Tibial artery (tissue), 4 donors: ENCODE data around the gene TOMM40L.

ENCODE experiments used
- DNase-seq, 2 donors: peaks; one replicate each; pipeline ENCODE4 v3.0.0-alpha.2; 2019
- H3K27ac ChIP-seq, 2 donors: fragments of 200-600 bp; sonication (generic) in 1 of 2; 1 replicate in 1 of 2; 2 replicates in 1 of 2; pipeline ENCODE4 v1.5.1; 2018 to 2019; ENCODE audit warnings: mild to moderate bottlenecking in 1 of 2
- H3K27me3 ChIP-seq, 2 donors: fragments of 200-600 bp; sonication (generic) in 1 of 2; one replicate each; pipeline versions ENCODE4 v1.5.1 to v1.6.0; 2016 to 2019
- H3K36me3 ChIP-seq, 3 donors: fragments of 200-600 bp; sonication (generic) in 2 of 3; one replicate each; pipeline ENCODE4 v1.5.1; 2016 to 2019; ENCODE audit warnings: mild to moderate bottlenecking in 2 of 3
- H3K4me1 ChIP-seq, 4 donors: fragments of 200-600 bp; sonication (generic) in 2 of 4; 1 replicate in 3 of 4; 2 replicates in 1 of 4; pipeline ENCODE4 v1.5.1; 2016 to 2019
- H3K4me3 ChIP-seq, 2 donors: fragments of 200-600 bp; sonication (generic) in 1 of 2; 1 replicate in 1 of 2; 2 replicates in 1 of 2; pipeline ENCODE4 v1.5.1; 2018 to 2019; ENCODE audit warnings: mild to moderate bottlenecking in 2 of 2
- H3K9me3 ChIP-seq, 3 donors: fragments of 200-600 bp; sonication (generic) in 1 of 3; one replicate each; pipeline ENCODE4 v1.5.1; 2016 to 2019
- CTCF ChIP-seq, 2 experiments: fragments of 200-600 bp in 1 of 2; fragments of 450-650 bp in 1 of 2; IDR thresholded peaks; one replicate each; pipeline ENCODE4 v1.5.1; 2017 to 2019; ENCODE audit warnings: antibody characterized with exemption in 2 of 2, mild to moderate bottlenecking in 1 of 2, moderate library complexity in 1 of 2
- intact Hi-C: fragments of 100-400 bp; cut with DNase I; formaldehyde crosslinking; loops from one replicate; pipeline ENCODE4 v1.15.0; 2023; ENCODE audit warnings: low total_unique reads

TOMM40L gene

GRCh38 chr1:161198194-161198896, 27.5 kb upstream of the TOMM40L start:
- intact Hi-C loops, result no loop called here
- Histone ChIP-seq H3K36me3 (no peaks in the 10 kb centered on the region), H3K4me1 (peaks cover 7 to 55% (median 42%) of the 10 kb centered on the region in 4 donors), H3K27me3 (peaks cover 0 to 24% of the 10 kb centered on the region in 2 donors), H3K4me3 (peak overlapping the region; percentile 32 to 46), H3K27ac (peak overlapping the region; percentile 87 to 93), H3K9me3 (no peaks in the 10 kb centered on the region)
- DNase-seq, result peak in 1 of 2 donors; percentile 75
- no peak for TF ChIP-seq CTCF (IDR thresholded peaks at IDR 0.05)

- Histone ChIP-seq H3K27ac (peak within 1 kb of the TSS; percentile 87 to 93), H3K4me1 (peaks cover 7 to 60% (median 47%) of the 10 kb centered on the region in 4 donors), H3K4me3 (peak within 1 kb of the TSS; percentile 32 to 46), H3K27me3 (peaks cover 0 to 24% of the 10 kb centered on the region in 2 donors), H3K36me3 (no peaks in the 10 kb centered on the region), H3K9me3 (no peaks in the 10 kb centered on the region)
- DNase-seq, result peak; percentile 56 to 62
- TF ChIP-seq CTCF (IDR thresholded peaks at IDR 0.05), result no peak
- intact Hi-C loops, result no loop called here
Measured at GRCh38 chr1:161198897-161199431, 26.9 kb upstream of the TOMM40L start, which contains the start of gene ADAMTS4. Gene ADAMTS4, minus strand, starts transcription at chr1:161199054. Its CDS starts 427 bp downstream, at chr1:161198627.

- H3K4me3 ChIP-seq, result no peak overlapping the region
- no peak for TF ChIP-seq CTCF (IDR thresholded peaks at IDR 0.05)
- peaks cover 0 to 24% of the 10 kb centered on the region in 2 donors for H3K27me3 ChIP-seq
- no peaks in the 10 kb centered on the region for H3K9me3 ChIP-seq
- DNase-seq, result no peak
- H3K36me3 ChIP-seq, result peaks cover 0 to 3% (median 0%) of the 10 kb centered on the region in 3 donors
- H3K27ac ChIP-seq, result peak overlapping the region; percentile 87 to 93
- peaks cover 7 to 60% (median 47%) of the 10 kb centered on the region in 4 donors for H3K4me1 ChIP-seq
- intact Hi-C loops, result no loop called here
Measured at GRCh38 chr1:161199506-161200139, 26.2 kb upstream of the TOMM40L start.

- H3K4me3 ChIP-seq, result no peak overlapping the region
- no peaks in the 10 kb centered on the region for H3K9me3 ChIP-seq
- H3K36me3 ChIP-seq, result peaks cover 0 to 12% (median 0%) of the 10 kb centered on the region in 3 donors
- peaks cover 0 to 22% of the 10 kb centered on the region in 2 donors for H3K27me3 ChIP-seq
- no peak for TF ChIP-seq CTCF (IDR thresholded peaks at IDR 0.05)
- H3K4me1 ChIP-seq, result peaks cover 7 to 69% (median 52%) of the 10 kb centered on the region in 4 donors
- intact Hi-C loops, result no loop called here
- no peak for DNase-seq
- H3K27ac ChIP-seq, result peak overlapping the region; percentile 87 to 93
Measured at GRCh38 chr1:161200421-161200991, 25.4 kb upstream of the TOMM40L start.

- DNase-seq, result peak; percentile 76 to 77
- Histone ChIP-seq H3K36me3 (peaks cover 2 to 18% (median 4%) of the 10 kb centered on the region in 3 donors), H3K4me3 (peak overlapping the region; percentile 79 to 88), H3K4me1 (peaks cover 7 to 73% (median 52%) of the 10 kb centered on the region in 4 donors), H3K27me3 (peaks cover 0 to 17% of the 10 kb centered on the region in 2 donors), H3K9me3 (no peaks in the 10 kb centered on the region), H3K27ac (peak overlapping the region; percentile 87 to 93)
- TF ChIP-seq CTCF (IDR thresholded peaks at IDR 0.05), result no peak
- intact Hi-C loops, result no loop called here
Measured at GRCh38 chr1:161200992-161201835, 24.6 kb upstream of the TOMM40L start.
